ENCODE results near the gene ABHD12B. TPM values are rescaled to one million over a fixed set of nuclear protein-coding genes. Genes with fewer than 3 reads are reported as not detected.

The ABHD12B gene
- total RNA-seq, 1 experiment from 2014 or later = not detected

DNA sequence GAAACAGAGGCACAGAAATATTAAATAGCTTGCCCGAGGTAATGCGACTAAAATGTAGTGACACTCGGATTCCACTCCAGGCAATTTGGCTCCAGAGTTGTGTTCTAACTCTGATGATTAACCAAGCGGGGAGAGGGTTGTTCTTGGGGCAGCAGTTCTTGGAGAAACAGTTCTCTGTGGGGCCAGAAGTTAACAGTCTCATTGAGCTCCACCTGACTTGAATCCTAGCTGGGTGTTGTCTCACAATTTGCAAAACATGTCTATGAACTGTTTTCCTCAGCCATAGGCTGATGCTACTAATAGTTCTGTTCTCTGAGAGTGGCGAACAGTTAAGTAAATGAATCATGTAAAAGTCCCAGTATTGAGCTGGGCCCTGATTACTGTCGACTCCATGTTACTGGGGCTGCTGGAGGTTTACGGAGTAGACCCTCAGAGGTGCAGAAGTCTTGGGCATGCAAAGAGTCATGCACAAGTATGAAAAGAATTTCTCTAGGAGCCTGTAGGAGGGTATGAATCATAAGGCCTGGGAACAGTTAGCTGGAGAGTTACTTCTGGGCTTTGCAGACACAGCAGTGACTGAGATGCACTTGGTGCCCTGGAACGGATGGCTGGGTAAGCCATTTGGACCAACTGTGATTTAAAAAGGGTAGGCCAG is 25.5 kb upstream of the ABHD12B start:
- no peak overlapping the region for H3K4me3 ChIP-seq (ENCODE audit: low read depth in 2 of 2, low read length in 2 of 2)
- H3K27me3 ChIP-seq (ENCODE audit: control insufficient read depth, insufficient read depth, low read length) = no peaks in the 10 kb centered on the region
- DNase-seq (ENCODE audit: low read depth, low spot score) (no peak), ATAC-seq (peak; percentile 58; the same call in 1 of the 2 replicates)
- H3K4me1 ChIP-seq (ENCODE audit: control insufficient read depth, insufficient read depth, low read length) = no peaks in the 10 kb centered on the region
- no peaks in the 10 kb centered on the region for H3K9me3 ChIP-seq (ENCODE audit: control insufficient read depth, insufficient read depth, low read depth, low read length)
- no peak overlapping the region for H3K27ac ChIP-seq (ENCODE audit: low read length)
- in situ Hi-C loops (cut with HindIII; ENCODE audit: low pct_unique_long_range_greater_than_20kb, low sequenced_read_pairs) = no loop called here
- ChIA-PET CTCF (interaction anchor here (0.6 kb wide), 1 partner anchor 797 kb away, joined by 3 read pairs; no protein-coding TSS in a partner anchor), POLR2A (interaction anchor here (0.7 kb wide), 1 partner anchor 97 kb away, joined by 4 read pairs; no protein-coding TSS in a partner anchor)
- H3K36me3 ChIP-seq (ENCODE audit: control insufficient read depth, insufficient read depth, low read length) = no peaks in the 10 kb centered on the region
- TF ChIP-seq REST (IDR thresholded peaks at IDR 0.05; ENCODE audit: insufficient read depth in 1 of 2, low read depth in 2 of 2, low read length in 1 of 2) (no peak), SIN3A (IDR thresholded peaks at IDR 0.05; ENCODE audit: borderline replicate concordance, insufficient read depth, low read depth, low read length) (no peak), TCF7L2 (IDR thresholded peaks at IDR 0.05; ENCODE audit: low read depth, low read length) (no peak)
- no TSS peak for BruUV-seq (replicated peaks)
- intact Hi-C loops (cut with micrococcal nuclease; ENCODE audit: unreplicated experiment) = no loop called here

- Histone ChIP-seq H3K27ac (ENCODE audit: low read length) (no peak overlapping the region), H3K4me3 (ENCODE audit: low read depth in 2 of 2, low read length in 2 of 2) (no peak overlapping the region), H3K9me3 (ENCODE audit: control insufficient read depth, insufficient read depth, low read depth, low read length) (no peaks in the 10 kb centered on the region), H3K4me1 (ENCODE audit: control insufficient read depth, insufficient read depth, low read length) (no peaks in the 10 kb centered on the region), H3K27me3 (ENCODE audit: control insufficient read depth, insufficient read depth, low read length) (no peaks in the 10 kb centered on the region), H3K36me3 (ENCODE audit: control insufficient read depth, insufficient read depth, low read length) (no peaks in the 10 kb centered on the region)
- intact Hi-C loops (cut with micrococcal nuclease; ENCODE audit: unreplicated experiment) = no loop called here
- ChIA-PET POLR2A (no interaction called here), CTCF (no interaction called here)
- in situ Hi-C loops (cut with HindIII; ENCODE audit: low pct_unique_long_range_greater_than_20kb, low sequenced_read_pairs) = no loop called here
- TF ChIP-seq REST (IDR thresholded peaks at IDR 0.05; ENCODE audit: insufficient read depth in 1 of 2, low read depth in 2 of 2, low read length in 1 of 2) (no peak), SIN3A (IDR thresholded peaks at IDR 0.05; ENCODE audit: borderline replicate concordance, insufficient read depth, low read depth, low read length) (no peak), TCF7L2 (IDR thresholded peaks at IDR 0.05; ENCODE audit: low read depth, low read length) (no peak), POLR2AphosphoS5 (IDR thresholded peaks at IDR 0.05; ENCODE audit: low read depth, low read length) (no peak), CTCF (IDR thresholded peaks at IDR 0.05) (no peak)
- no TSS peak for BruUV-seq (replicated peaks)
- ATAC-seq (no peak), DNase-seq (ENCODE audit: low read depth, low spot score) (no peak)
Observed at GRCh38 chr14:50853891-50854290, 18.0 kb upstream of the ABHD12B start.

Measured in Panc1 (cell line).